Activated CD4-positive, alpha-beta T cell treated with anti-CD3 and anti-CD28 coated beads for 48 hours (primary cell): ENCODE results near the gene CUX1.
"Not testable (repeated sequence)": the region's sequence is repeated elsewhere in the genome, so short reads cannot be mapped to it uniquely, and the experiment has no call there.

Experiments used
- DNase-seq: peaks from one replicate; pipeline ENCODE4 v3.0.0-alpha.2; 2020

The CUX1 gene

DNA sequence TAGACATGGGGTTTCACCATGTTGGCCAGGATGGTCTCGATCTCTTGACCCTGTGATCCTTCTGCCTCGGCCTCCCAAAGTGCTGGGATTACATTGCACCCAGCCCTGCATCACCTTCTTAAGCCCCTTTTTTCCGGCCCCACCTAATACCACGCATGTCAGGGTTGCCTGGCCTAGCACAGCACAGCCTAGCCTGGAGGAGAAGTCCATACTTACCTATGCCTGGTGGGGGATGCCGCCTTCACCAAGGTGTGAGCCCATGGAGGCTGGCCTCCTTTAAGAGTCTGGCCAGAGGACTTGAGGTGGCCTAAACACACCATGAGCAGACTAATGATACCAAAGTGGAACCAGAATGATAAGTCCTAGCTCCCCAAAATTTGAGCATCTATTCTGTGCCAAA is 22.0 kb upstream of the CUX1 start:
- DNase-seq: no peak

DNA sequence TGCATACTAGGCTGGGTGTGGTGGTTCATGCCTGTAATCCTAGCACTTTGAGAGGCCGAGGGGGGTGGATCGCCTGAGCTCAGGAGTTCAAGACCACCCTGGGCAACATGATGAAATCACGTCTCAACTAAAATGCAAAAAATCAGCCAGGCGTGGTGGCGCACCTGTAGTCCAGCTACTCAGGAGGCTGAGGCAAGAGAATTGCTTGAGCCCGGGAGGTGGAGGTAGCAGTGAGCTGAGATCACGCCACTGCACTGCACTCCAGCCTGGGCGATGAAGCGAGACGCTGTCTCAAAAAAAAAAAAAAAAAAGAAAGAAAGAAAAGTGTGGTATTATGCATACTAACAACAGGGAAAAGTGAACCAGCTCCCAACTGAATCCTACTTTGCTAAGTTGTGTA is 19.3 kb upstream of the CUX1 start:
- DNase-seq: not testable (repeated sequence)

DNA sequence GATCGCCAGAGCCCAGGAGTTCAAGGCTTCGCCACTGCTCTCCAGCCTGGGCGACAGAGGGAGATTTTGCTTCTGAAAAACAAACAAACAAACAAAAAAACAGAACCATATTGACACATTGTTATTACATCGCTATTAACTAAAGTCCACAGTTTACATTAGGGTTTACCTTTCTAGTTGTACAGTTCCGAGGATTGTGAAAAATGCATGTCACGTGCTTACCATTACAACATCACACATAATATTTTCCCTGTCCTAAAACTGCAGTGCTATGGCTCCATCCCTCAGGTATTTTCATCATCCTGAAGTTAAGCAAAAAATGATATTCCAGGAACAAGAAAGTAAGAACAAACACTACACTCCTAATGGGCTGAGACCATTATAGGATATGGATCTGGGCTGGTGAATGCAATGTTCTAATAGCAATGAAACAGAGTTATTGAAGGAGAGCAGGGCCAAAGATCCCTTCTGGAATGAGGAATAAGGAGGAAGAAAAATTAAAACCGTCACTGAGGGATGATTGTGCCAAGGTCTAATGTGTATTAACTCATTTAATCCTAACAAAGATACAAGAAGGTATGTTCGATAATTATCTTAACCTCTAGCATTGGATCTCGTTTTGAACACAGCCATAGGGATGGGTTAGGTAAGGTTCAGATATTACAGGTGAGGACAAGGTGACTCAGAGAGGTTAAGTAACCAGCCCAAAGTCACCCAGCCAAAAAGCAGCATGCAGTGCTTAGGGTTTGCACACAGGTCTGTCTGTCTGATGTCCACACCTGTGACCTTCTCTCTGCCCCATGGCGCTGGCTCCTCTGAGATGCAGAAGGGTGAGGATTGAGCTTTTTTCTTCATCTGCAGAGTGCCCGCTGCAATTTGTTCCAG is 14.0 kb upstream of the CUX1 start:
- no peak for DNase-seq

DNA sequence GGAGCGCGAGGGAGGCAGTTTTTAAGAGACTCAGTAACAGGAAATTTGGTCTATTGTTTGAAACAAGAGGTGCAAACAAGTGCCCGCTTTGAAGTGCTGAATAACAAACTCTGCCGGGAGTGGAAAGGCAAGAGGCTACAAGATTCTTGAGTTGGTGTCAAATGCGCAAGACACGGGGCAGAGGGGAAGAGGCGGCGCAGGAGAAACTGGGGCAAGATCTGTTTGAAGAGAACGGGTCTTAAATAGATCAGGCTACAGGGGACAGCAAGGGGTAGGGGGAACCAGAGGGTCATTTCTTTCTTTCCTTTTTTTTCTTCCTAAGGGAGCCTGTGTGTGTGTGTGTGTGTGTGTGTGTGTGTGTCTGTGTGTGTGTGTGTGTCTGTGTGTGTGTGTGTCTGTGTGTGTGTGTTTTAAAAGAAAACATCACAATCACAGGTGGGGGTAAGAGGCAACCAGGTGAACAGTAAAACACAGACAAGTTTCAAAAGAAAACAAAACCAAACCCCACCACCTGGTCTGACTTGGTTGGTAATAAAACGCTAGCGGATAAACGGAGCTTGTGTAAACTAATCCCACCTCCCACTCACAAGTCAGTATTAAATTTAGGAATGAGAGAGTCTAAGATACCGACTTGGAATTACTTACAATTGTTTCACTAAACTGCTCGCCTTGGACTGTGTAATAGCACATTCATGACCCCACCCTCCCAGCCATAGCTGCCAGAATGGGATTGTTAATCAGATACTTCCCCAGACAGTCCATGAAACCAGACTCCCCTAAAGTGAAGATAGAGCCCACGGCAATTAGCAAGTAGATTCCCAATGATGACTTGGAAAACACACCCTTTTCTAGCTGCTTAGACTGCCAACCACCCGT is 13.1 kb upstream of the CUX1 start:
- DNase-seq: no peak

DNA sequence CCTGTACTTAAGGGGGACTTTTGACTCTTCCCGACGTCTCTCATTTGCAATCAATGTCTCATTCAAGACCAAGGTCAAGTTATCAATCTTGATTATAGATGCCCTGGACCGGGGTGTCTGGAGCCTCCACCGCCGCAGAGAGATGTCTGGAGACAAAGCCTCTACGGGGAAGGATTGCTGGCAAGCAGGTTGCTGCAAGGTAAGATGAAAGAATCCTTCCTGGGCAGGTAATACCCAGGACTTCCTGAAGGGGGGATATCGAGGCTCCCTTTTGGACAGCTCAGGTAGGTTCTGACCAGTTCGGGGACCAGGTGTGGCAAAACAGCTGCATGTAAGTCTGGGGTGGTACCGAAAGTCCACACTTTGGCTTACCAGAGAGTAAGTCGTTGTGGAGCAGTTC is 12.5 kb upstream of the CUX1 start:
- DNase-seq: peak; percentile 25

DNA sequence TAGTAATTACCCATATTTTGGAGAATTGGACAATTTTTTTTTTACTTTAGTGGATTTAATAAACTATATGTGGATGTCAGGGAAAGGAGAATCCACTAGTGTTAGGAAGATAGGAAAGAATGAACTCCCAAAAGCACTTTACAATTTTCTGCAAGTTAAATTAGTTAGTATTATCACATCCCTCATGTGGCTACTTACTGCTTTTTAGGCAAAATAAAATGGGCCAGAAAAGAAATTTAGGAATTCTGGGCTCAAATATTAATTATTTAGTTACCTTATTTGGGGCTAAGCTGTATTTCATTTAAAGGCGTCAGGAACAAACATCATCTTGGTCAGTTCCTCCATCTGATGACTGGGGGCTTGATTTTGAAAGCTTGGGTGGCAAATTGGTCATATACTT is 4.8 kb upstream of the CUX1 start:
- DNase-seq: no peak

DNA sequence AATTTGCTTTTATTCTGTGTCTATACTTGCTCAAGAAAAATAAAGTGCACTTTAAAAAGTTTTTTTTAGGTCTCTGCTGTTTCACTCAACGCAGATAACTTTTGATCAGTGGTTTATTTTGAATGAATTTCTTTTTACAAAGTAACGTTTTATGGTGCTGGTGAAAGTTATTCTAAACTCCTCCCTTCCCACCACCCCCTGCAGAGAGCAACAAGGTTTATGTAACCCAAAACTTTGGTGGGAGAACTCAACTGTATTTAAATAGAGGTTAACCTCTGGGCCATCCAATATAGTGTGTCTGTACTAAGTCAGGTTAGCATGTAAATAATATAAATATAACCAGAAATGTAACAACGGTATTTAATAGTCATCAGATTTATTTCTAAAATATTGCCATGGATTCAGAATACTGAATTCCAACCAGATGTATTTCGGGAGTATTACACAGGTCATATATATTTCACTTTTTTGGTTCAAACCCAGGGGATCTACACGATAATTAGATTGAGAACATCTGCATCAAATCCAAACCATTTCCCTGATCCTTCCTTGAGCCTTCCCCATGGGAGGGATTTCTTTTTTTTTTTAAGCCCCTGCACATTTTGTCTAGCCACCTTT is 3.9 kb upstream of the CUX1 start:
- DNase-seq: no peak

DNA sequence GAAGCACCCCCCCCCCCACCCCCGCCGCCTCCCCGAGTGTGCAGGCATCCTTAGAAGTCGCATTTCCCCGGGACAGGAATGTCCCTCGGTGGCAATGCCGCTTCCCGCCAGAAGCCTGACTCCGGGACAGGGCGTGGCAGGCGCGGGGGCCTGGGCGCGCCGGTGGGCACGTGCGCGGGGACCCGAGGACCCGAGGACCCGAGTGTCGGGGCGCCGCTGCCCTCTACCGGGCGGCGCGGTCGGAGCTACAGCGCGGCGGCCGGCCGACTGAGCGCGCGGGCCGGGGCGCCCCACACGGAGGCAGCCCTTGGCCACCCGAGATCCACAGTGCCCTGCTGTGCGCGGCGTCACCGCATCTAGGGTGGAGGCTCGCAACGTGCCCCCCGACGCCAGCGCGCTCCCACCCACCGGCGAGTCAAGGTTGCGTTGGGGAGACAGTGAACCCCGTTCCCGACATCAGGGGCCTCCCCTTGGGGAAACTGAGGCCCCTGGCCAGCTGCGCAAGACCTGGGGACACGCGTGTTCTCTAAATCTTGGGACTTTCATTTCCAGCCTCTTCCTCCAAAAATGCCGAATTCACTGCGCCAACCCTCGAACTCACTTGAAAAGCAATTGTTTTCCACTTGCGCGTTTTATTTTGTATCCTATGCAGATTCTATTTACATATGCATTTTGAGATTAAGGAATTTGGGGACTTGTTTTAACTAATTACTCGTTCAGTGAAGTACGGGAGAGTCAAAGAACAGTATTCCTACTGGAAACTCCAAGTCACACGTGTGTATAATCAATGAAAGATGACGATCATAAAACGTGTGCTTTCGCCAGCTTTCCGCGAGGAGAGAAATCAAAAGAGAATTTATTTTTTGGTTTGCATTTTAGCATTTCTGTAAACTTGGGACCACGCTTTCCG is 3.1 kb upstream of the CUX1 start:
- DNase-seq: peak; percentile 75

DNA sequence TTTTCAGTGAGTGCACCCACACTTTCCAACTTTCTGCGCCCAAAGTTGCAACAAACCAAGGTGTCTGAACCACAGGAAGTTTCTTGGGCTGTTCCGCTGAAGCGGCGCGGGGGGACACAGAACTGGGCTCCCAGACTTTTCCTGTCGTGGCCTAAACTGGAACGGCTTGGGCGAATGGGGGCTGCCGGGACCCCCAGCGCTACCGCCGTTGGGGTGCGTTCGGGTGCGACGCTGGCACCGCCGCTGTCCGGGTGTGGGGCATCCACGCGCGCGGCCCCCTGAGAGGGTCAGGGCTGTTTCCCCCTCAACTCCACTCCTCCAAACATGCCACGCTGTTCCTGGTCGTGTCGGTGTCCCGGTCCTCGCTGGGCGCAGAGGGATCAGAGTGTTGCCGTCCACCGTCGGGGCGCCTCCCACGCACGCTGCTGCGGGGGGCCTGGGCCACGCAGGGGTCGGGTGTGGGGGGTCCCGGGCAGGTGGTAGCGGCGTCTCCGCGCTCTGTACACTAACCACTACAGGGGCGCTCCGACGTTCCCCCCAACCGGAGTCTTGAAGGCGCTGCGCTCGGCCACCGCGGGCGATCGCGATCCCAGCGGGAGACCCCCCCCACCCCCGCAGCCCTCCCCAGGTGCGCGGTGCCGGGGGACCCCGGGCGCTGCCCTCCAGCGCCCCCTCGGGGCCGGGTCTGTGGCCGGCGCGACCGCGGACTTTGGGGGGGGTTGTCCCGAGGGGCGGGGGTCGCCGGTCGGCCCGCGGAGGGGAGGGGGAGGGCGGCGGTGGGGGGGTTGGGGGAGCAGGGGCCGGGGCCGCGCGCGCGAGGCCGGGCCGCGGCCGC is 2.2 kb upstream of the CUX1 start:
- DNase-seq: peak; percentile 64

DNA sequence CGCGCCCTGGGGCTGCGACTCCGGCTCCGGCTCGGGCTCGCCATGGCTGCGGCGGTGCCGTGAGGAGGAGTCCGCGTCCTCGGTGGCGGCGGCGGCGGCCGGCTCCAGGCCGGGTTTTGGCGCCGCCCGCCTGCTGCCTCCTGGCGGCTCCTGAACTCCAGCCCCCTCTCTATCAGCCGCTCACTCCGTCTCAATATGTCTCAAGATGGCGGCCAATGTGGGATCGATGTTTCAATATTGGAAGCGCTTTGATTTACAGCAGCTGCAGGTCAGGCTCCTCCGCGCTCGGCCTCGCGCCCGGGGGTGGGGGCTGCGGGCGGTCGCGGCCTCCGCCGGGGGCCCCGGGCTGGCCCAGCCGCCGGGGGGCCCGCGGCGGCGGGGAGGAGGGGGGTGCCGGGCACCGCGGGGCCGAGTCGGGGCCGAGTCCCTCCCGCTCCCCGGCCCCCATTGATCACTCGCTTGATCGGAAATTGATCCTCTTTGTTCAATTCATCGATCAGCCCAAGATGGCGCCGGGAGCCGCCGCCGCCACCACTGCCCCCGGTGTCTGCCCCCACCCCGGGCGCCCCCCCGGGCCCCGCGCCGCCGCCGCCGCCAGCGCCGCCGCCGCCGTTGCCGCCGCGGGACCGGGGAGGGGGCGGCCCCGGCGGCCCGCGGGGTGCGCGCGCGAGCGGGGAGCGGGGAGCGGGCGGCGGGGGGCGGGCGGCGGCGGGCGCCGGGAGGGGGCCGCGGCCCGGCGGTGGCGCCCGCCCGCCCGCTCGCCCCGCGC is 1.4 kb upstream of the CUX1 start:
- DNase-seq: peak; percentile 79

DNA sequence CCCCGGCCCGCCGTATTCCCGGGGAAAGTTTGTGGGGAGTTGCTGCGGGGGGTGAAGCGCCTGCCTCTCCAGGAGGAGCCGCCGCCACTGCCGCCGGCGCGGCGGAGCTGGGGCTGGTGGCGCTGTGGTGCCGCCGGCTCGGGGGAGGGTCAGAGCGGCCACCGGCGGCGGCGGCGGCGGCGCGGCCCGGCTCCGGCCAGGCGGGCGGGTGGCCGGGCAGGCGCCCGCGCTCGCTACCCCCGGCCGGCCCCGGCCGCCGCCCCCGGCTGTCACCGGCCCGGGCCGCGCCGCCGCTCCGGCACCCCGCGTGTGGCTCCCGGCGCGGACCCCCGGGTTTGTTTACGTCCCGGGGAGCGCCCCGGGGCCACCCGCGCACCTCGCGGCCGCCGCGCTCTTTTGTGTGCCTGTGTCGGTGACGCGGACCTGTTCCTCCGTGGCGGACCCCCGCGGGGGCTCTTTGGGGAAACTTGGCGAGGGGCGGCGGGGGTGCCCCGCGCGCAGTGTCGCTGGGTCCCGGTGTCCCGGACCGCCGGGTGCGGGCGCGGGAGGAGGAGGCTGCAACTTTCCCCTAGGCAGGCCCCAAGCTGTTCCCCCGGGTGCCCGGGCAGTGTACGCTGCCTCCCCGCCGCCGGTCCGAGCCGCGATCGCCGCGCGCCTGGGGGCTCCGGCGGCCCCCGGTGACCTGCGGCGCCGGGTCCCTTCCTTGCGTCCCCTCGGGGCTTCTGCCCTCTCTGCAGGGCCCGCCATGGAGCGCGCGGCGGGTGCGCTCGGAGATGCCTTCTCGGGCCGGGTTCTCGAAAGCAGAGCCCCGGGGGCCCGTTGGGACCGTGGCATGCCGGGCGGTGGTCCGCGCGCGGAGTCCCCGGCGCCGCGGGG is 593 bp upstream of the CUX1 start:
- peak; percentile 30 for DNase-seq

DNA sequence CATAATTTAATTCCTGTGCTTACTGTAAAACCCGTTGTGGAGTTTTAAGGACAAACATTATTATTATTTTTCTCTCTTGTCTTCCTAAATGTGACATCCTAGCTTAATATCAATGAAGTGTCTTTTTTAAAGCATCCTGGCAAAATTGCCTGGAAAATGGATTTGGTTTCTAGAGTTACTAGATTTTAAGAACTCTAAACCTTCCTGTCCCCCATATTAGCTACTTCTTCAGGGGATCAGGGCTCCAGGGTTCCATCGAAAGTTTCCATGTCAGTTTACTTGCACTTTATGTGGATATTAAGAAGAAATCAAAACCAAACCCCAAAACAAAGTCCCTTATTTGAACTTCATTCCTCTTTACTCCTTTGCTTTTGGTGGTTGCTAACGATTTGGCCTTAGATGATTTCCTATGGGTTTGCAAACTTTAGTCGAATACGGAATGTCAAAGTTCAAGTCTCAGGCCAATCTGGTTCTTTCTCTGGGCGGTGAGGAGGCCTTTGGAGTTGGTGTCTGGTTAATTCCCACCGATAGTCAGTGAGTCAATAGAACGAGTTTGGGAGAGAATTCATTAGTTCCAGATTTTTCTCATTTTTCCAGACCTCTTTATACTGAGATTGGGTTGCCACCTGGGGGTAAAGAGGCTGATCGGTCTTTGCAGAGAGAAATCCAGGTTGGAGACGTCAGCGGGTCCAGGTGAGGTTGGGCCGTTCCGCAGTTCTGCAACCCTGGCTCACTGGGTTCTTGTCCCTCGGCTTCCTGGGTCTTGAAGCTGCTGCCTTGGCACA is 1.1 kb downstream of the CUX1 start:
- no peak for DNase-seq

DNA sequence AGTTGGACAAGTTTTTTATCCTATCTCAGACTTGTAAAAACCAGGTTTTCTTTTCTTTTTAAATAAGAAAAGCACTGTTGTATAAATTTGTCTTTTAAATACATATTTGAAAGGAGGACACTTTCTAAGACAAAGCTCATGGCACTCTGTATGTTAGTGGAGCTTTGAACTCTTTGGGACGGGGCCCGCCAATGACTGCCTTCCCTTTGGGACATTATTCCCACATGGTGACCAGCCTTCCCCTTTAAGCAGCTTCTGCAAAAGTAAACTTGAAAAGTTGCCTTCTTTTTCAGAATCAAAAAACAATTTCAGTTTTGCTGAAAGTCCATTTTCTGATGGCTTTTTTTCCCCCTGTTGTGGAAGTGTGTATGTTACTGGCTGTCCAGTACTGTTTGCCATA is 1.8 kb downstream of the CUX1 start:
- no peak for DNase-seq

DNA sequence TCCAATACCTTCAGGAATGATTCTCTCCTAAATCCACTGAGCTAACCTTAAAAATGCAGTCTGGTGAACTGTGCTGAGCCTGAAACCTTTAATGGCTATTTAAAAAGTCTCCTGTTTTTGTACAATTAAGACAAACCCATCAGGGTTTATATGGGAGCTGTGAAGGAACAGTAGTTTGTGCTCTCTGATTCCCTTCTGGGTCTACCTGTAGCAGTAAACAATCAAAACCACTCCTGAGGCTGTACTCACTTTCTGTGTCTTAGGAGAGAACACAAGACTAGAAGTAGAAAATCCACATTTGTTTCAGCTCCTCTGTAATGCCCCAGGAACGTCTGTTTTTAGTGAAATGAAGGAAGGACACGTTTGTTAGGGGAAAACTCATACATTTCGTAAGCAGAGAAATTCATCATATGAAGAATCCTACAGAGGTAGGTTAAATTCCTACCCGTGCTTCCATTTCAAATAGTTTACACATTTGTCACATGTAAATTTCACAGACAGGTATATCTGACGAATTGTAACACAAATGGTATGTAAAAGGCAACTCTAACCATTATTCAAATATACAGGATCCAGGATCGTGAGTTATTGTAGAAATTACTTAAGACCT is 2.6 kb downstream of the CUX1 start:
- DNase-seq: no peak

DNA sequence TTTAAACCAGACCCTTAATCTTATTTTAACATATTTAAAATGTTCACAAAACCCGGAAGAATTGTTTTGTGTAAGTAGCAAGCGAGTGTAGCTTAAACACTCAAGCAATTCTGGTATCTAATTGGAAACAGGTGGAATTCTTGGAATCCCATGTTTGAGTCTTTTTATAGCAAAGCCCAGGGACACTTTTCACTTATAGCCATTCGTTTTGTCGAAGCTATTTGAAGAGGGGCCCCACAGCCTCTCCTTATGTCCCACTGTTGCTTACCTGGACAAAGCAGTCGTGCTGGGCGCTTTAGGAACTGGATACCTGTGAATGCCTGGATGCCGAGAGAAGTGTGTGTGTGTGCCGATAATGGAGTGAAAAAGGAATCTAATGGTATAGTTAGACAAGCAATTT is 3.3 kb downstream of the CUX1 start:
- DNase-seq: no peak

DNA sequence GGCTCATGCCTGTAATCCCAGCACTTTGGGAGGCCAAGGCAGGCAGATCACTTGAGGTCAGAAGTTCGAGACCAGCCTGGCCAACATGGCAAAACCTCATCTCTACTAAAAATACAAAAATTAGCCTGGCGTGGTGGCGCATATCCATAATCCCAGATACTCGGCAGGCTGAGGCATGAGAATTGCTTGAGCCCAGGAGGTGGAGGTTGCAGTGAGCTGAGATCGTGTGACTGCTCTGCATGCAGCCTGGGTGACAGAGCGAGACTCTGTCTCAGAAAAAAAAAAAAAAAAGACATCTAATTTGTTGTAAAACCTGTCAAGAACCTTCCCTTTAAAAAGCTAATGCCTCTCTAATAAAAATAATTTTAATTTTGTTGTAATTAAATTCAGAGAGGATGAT is 5.2 kb downstream of the CUX1 start:
- DNase-seq: not testable (repeated sequence)

DNA sequence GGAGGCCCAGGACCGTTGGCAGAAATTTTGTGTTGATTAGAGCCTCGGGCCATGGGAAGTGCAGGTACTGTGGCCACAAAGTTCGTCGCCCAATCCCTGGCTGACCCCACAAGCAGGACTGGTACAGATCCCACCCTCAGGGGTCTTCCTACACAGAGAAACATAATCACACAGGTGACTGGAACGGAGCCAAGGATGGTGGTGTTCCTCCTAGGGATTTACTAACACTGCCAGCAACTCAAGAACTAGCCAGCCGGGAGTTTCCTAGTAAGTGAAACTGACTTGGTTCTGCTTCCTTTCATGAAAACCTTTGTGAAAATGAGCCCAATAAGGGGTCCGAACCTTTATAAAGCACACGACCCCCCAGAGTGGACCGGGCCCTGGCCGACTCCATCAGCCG is 5.7 kb downstream of the CUX1 start:
- no peak for DNase-seq

DNA sequence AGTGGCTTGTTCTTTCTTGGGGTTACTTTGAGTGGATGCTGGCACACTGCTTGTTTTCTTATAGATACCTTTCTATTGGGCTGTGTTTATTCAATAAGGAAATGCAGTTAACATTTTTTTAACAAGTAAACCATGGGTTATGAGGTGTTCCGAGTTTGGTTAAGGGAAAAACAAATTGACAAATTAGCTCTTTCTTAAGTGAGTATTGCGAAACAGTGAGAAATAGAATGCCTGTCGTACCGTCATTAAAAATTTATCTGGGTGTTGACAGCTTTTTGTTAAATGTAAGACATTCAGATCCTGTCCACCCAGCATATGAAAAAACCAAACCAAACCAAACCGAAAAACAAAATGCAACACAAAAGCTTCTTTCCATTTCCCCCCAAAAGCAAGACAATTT is 6.2 kb downstream of the CUX1 start:
- DNase-seq: no peak
